Brain microvascular endothelial cell (primary cell): Measurements from ENCODE around the gene IGFBP7.

Experiments used
- DNase-seq: peaks from one replicate; pipeline ENCODE4 v3.0.0-alpha.2; 2020
- H3K27ac ChIP-seq: fragments of 250-450 bp; sonication (Bioruptor Pico); 2 replicates; pipeline ENCODE4 v1.5.1; 2020; ENCODE audit warnings: mild to moderate bottlenecking, moderate library complexity
- H3K27me3 ChIP-seq: fragments of 250-450 bp; sonication (Bioruptor Pico); replicated peaks from 2 replicates; pipeline ENCODE4 v1.5.1; 2020; ENCODE audit warnings: mild to moderate bottlenecking
- H3K36me3 ChIP-seq: fragments of 250-450 bp; sonication (Bioruptor Pico); replicated peaks from 2 replicates; pipeline ENCODE4 v1.5.1; 2020; ENCODE audit warnings: mild to moderate bottlenecking
- H3K4me3 ChIP-seq: 2 replicates; pipeline ENCODE4 v1.5.1; 2011; ENCODE audit warnings: low read depth, mild to moderate bottlenecking, control low read depth, low read length, moderate library complexity
- CTCF ChIP-seq: IDR thresholded peaks from 2 replicates; pipeline ENCODE4 v1.5.1; 2011; ENCODE audit warnings: low read depth, mild to moderate bottlenecking, moderate library complexity, low read length, control low read depth, inconsistent platforms; ENCODE audit errors: missing control alignments
- in situ Hi-C: cut with HindIII; loops from 2 replicates; pipeline ENCODE4 v1.10.0; 2017; ENCODE audit warnings: low sequenced_read_pairs, low pct_ligation_motif_present

Gene IGFBP7

GRCh38 chr4:57117491-57117890 is 7.3 kb upstream of the IGFBP7 start:
- no peaks in the 10 kb centered on the region for H3K36me3 ChIP-seq
- H3K27ac ChIP-seq, result no peak overlapping the region
- H3K4me3 ChIP-seq, result no peak overlapping the region
- in situ Hi-C loops, result no loop called here
- H3K27me3 ChIP-seq, result no peaks in the 10 kb centered on the region
- TF ChIP-seq CTCF, result no peak
- DNase-seq, result no peak

- TF ChIP-seq CTCF, result no peak
- Histone ChIP-seq H3K27ac (no peak overlapping the region), H3K4me3 (no peak overlapping the region), H3K27me3 (no peaks in the 10 kb centered on the region), H3K36me3 (no peaks in the 10 kb centered on the region)
- no peak for DNase-seq
- in situ Hi-C loops, result no loop called here
Measured at GRCh38 chr4:57116245-57116644, 6.1 kb upstream of the IGFBP7 start.

GRCh38 chr4:57114973-57115372 is 4.8 kb upstream of the IGFBP7 start:
- no peak for DNase-seq
- TF ChIP-seq CTCF, result no peak
- no peaks in the 10 kb centered on the region for H3K36me3 ChIP-seq
- no peak overlapping the region for H3K27ac ChIP-seq
- H3K4me3 ChIP-seq, result no peak overlapping the region
- in situ Hi-C loops, result no loop called here
- no peaks in the 10 kb centered on the region for H3K27me3 ChIP-seq

GRCh38 chr4:57113870-57114269 is 3.7 kb upstream of the IGFBP7 start:
- Histone ChIP-seq H3K36me3 (peaks cover 7% of the 10 kb centered on the region), H3K27ac (no peak overlapping the region), H3K27me3 (no peaks in the 10 kb centered on the region), H3K4me3 (no peak overlapping the region)
- TF ChIP-seq CTCF, result no peak
- DNase-seq, result no peak
- in situ Hi-C loops, result no loop called here

- Histone ChIP-seq H3K4me3 (peak overlapping the region; percentile 47), H3K27ac (peak overlapping the region; percentile 88), H3K36me3 (peaks cover 29% of the 10 kb centered on the region), H3K27me3 (no peaks in the 10 kb centered on the region)
- peak; percentile 64 for DNase-seq
- in situ Hi-C loops, result no loop called here
- TF ChIP-seq CTCF, result no peak
Measured at GRCh38 chr4:57110640-57111511, 691 bp upstream of the IGFBP7 start.
